H9 (cell line): Measurements from ENCODE around the gene LKAAEAR1. TPM values are rescaled to one million over a fixed set of nuclear protein-coding genes. Genes with fewer than 3 reads are reported as not detected.

ENCODE experiments used
- DNase-seq: peaks from one replicate; pipeline ENCODE4 v3.0.0-alpha.2; 2017
- H2AFZ ChIP-seq: one replicate; pipeline ENCODE4 v1.6.1; 2013; ENCODE audit warnings: mild to moderate bottlenecking, low read length, control low read depth, moderate library complexity
- H2AK5ac ChIP-seq: 2 replicates; pipeline ENCODE4 v1.6.1; 2013; ENCODE audit warnings: low read length, control low read depth, mixed read lengths; ENCODE audit not compliant: insufficient read length
- H2BK120ac ChIP-seq: one replicate; pipeline ENCODE4 v1.6.1; 2013; ENCODE audit warnings: low read depth, mild to moderate bottlenecking, low read length, control low read depth, inconsistent platforms; ENCODE audit not compliant: poor library complexity, severe bottlenecking
- H2BK12ac ChIP-seq: 2 replicates; pipeline ENCODE4 v1.6.1; 2013; ENCODE audit warnings: low read length, control low read depth, mixed read lengths, low read depth; ENCODE audit not compliant: insufficient read length
- H2BK15ac ChIP-seq: 2 replicates; pipeline ENCODE4 v1.6.1; 2013; ENCODE audit warnings: low read depth, low read length, control low read depth
- H2BK20ac ChIP-seq: one replicate; pipeline ENCODE4 v1.6.1; 2013; ENCODE audit warnings: low read depth, mild to moderate bottlenecking, low read length, control low read depth, inconsistent platforms; ENCODE audit not compliant: poor library complexity, severe bottlenecking
- H2BK5ac ChIP-seq: 2 replicates; pipeline ENCODE4 v1.6.1; 2013; ENCODE audit warnings: low read length, control low read depth, mixed read lengths; ENCODE audit not compliant: insufficient read length
- H3K14ac ChIP-seq: 2 replicates; pipeline ENCODE4 v1.6.1; 2013; ENCODE audit warnings: low read length, control low read depth; ENCODE audit not compliant: insufficient read depth
- H3K18ac ChIP-seq: 2 replicates; pipeline ENCODE4 v1.6.1; 2013; ENCODE audit warnings: low read depth, mild to moderate bottlenecking, mixed read lengths, low read length, control low read depth; ENCODE audit not compliant: insufficient read length
- H3K23ac ChIP-seq: 2 replicates; pipeline ENCODE4 v1.6.1; 2013; ENCODE audit warnings: low read length, control low read depth, mixed read lengths, low read depth; ENCODE audit not compliant: insufficient read length
- H3K23me2 ChIP-seq: 2 replicates; pipeline ENCODE4 v1.6.1; 2013; ENCODE audit warnings: low read depth, mild to moderate bottlenecking, mixed read lengths, low read length, control low read depth; ENCODE audit not compliant: insufficient read length, poor library complexity, severe bottlenecking
- H3K27ac ChIP-seq: 2 replicates; pipeline ENCODE4 v1.5.1; 2013; ENCODE audit warnings: low read length, control low read depth, mixed read lengths, low read depth; ENCODE audit not compliant: insufficient read length
- H3K27me3 ChIP-seq: 2 replicates; pipeline ENCODE4 v1.6.1; 2013; ENCODE audit warnings: low read length, control low read depth, inconsistent platforms; ENCODE audit not compliant: insufficient read depth
- H3K4ac ChIP-seq: 2 replicates; pipeline ENCODE4 v1.6.1; 2013; ENCODE audit warnings: low read depth, mild to moderate bottlenecking, control low read depth, inconsistent platforms, low read length, moderate library complexity
- H3K4me1 ChIP-seq: 2 replicates; pipeline ENCODE4 v1.6.1; 2013; ENCODE audit warnings: low read length, control low read depth, inconsistent platforms; ENCODE audit not compliant: insufficient read depth
- H3K4me2 ChIP-seq: 2 replicates; pipeline ENCODE4 v1.6.1; 2013; ENCODE audit warnings: low read length, control low read depth, mixed read lengths; ENCODE audit not compliant: insufficient read length, insufficient read depth
- H3K56ac ChIP-seq: 2 replicates; pipeline ENCODE4 v1.6.1; 2013; ENCODE audit warnings: low read depth, mild to moderate bottlenecking, mixed read lengths, low read length, control low read depth; ENCODE audit not compliant: insufficient read length
- H3K79me1 ChIP-seq: 2 replicates; pipeline ENCODE4 v1.6.1; 2013; ENCODE audit warnings: low read depth, mild to moderate bottlenecking, moderate library complexity, low read length, control low read depth, inconsistent platforms; ENCODE audit not compliant: insufficient read depth, poor library complexity, severe bottlenecking
- H3K79me2 ChIP-seq: 2 replicates; pipeline ENCODE4 v1.6.1; 2013; ENCODE audit warnings: low read length, control low read depth, inconsistent platforms; ENCODE audit not compliant: insufficient read depth
- H3K9ac ChIP-seq: 2 replicates; pipeline ENCODE4 v1.6.1; 2013; ENCODE audit warnings: low read length, control low read depth, mixed read lengths; ENCODE audit not compliant: insufficient read length; ENCODE audit errors: extremely low read depth
- H3K9me3 ChIP-seq: one replicate; pipeline ENCODE4 v1.6.1; 2013; ENCODE audit warnings: low read depth, low read length, inconsistent platforms; ENCODE audit not compliant: control insufficient read depth
- H3T11ph ChIP-seq: one replicate; pipeline ENCODE4 v1.6.1; 2013; ENCODE audit warnings: mild to moderate bottlenecking, low read length, control low read depth, inconsistent platforms
- H4K20me1 ChIP-seq: one replicate; pipeline ENCODE4 v1.6.1; 2013; ENCODE audit not compliant: control insufficient read depth, insufficient read length, insufficient read depth
- H4K5ac ChIP-seq: 2 replicates; pipeline ENCODE4 v1.6.1; 2013; ENCODE audit warnings: low read depth, mild to moderate bottlenecking, mixed read lengths, low read length, control low read depth; ENCODE audit not compliant: insufficient read length
- H4K8ac ChIP-seq: replicated peaks from 2 replicates; pipeline ENCODE4 v1.6.1; 2013; ENCODE audit warnings: low read length, control low read depth, mixed read lengths, low read depth; ENCODE audit not compliant: insufficient read length
- H4K91ac ChIP-seq: 2 replicates; pipeline ENCODE4 v1.6.1; 2013; ENCODE audit warnings: low read depth, mild to moderate bottlenecking, moderate library complexity, mixed read lengths, low read length, control low read depth; ENCODE audit not compliant: insufficient read length
- H3K27ac Mint-ChIP-seq, 3 experiments: 2 replicates in 2 of 3; 3 replicates in 1 of 3; pipeline ENCODE4 v1.8.0; 2020 to 2021; ENCODE audit warnings: mixed read lengths in 3 of 3, mild to moderate bottlenecking in 1 of 3, moderate library complexity in 1 of 3
- H3K27me3 Mint-ChIP-seq: 2 replicates; pipeline ENCODE4 v1.8.0; 2021; ENCODE audit warnings: low read depth, mild to moderate bottlenecking, moderate library complexity, mixed read lengths
- H3K36me3 Mint-ChIP-seq, 3 experiments: 2 replicates in 2 of 3; 3 replicates in 1 of 3; pipeline ENCODE4 v1.8.0; 2020 to 2021; ENCODE audit warnings: low read depth in 3 of 3, mixed read lengths in 3 of 3; ENCODE audit not compliant: insufficient read depth in 1 of 3
- H3K4me1 Mint-ChIP-seq, 2 experiments: 2 replicates each; pipeline ENCODE4 v1.8.0; 2020; ENCODE audit warnings: mixed read lengths in 2 of 2
- H3K4me3 Mint-ChIP-seq, 2 experiments: 2 replicates in 1 of 2; 3 replicates in 1 of 2; pipeline ENCODE4 v1.8.0; 2020 to 2021; ENCODE audit warnings: mild to moderate bottlenecking in 2 of 2, mixed read lengths in 2 of 2, moderate library complexity in 1 of 2
- H3K9me3 Mint-ChIP-seq, 2 experiments: 2 replicates in 1 of 2; 3 replicates in 1 of 2; pipeline ENCODE4 v1.8.0; 2020; ENCODE audit warnings: mild to moderate bottlenecking in 2 of 2, mixed read lengths in 2 of 2, moderate library complexity in 1 of 2
- WGBS: extraction: QIAGEN DNeasy Blood & Tissue Kit; methylation state at CpG from one replicate; pipeline ENCODE4 v1.1.7; 2013; ENCODE audit warnings: missing lambda C conversion rate, low lambda C conversion rate, mixed read lengths; ENCODE audit not compliant: insufficient read length; ENCODE audit errors: extremely low coverage; 5-methylcytosine and 5-hydroxymethylcytosine counted together
- total RNA-seq: library from RNA; stranded (reverse); gene quantifications from 2 replicates; pipeline ENCODE4 v1.2.1, GENCODE V29; 2021
- TF ChIP-seq, protein P1 (sequence below): fragments of 200-600 bp; sonication (generic); conservative IDR thresholded peaks from 3 replicates; pipeline ENCODE4 v1.8.0; 2021; ENCODE audit warnings: antibody characterized with exemption, mild to moderate bottlenecking

Gene LKAAEAR1
- total RNA-seq, 1 experiment from 2014 or later = 0.39 TPM

DNA sequence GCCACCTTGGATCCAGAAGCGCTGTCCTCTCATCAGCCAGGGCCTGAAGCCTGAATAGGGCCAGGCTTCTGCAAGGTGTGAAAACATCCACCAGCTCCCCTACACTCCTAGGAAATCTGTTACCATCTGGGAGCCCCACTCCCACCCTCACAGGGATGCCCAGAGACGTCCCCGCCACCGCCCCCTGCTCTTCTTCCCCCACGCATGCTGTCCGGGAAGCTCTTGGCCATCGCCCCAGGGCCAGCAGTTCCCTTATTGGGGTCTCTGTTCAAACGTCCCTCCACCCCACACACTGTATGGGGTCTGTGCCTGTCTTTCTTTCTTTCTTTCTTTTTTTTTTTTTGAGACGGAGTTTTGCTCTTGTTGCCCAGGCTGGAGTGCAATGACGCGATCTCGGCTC, 8.6 kb downstream of the LKAAEAR1 start:
- TF ChIP-seq, protein P1, sequence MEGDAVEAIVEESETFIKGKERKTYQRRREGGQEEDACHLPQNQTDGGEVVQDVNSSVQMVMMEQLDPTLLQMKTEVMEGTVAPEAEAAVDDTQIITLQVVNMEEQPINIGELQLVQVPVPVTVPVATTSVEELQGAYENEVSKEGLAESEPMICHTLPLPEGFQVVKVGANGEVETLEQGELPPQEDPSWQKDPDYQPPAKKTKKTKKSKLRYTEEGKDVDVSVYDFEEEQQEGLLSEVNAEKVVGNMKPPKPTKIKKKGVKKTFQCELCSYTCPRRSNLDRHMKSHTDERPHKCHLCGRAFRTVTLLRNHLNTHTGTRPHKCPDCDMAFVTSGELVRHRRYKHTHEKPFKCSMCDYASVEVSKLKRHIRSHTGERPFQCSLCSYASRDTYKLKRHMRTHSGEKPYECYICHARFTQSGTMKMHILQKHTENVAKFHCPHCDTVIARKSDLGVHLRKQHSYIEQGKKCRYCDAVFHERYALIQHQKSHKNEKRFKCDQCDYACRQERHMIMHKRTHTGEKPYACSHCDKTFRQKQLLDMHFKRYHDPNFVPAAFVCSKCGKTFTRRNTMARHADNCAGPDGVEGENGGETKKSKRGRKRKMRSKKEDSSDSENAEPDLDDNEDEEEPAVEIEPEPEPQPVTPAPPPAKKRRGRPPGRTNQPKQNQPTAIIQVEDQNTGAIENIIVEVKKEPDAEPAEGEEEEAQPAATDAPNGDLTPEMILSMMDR = no peak
- WGBS = no CpG with 5 or more reads among the region's 12 CpGs
- Mint-ChIP-seq H3K4me1 (peaks cover 13 to 17% of the 10 kb centered on the region in 2 experiments), H3K9me3 (no peaks in the 10 kb centered on the region), H3K4me3 (no peak overlapping the region), H3K36me3 (no peaks in the 10 kb centered on the region; a peak in 2 of 7 replicates), H3K27ac (no peak overlapping the region; a peak in 1 of 7 replicates), H3K27me3 (peaks cover 5% of the 10 kb centered on the region)
- Histone ChIP-seq H2AK5ac (no peak overlapping the region), H3K79me1 (no peaks in the 10 kb centered on the region), H3K18ac (no peak overlapping the region), H4K20me1 (no peaks in the 10 kb centered on the region), H2BK120ac (no peak overlapping the region), H2AFZ (no peak overlapping the region), H2BK5ac (no peak overlapping the region), H3K9me3 (no peaks in the 10 kb centered on the region), H3K56ac (no peak overlapping the region), H3K4ac (no peak overlapping the region), H3K4me1 (no peaks in the 10 kb centered on the region; the same call in 1 of the 2 replicates), H3K79me2 (no peaks in the 10 kb centered on the region), H4K8ac (no peak overlapping the region), H3K14ac (no peak overlapping the region), H3K27me3 (no peaks in the 10 kb centered on the region), H4K91ac (no peak overlapping the region), H3K9ac (no peak overlapping the region), H3K27ac (no peak overlapping the region), H3K4me2 (no peak overlapping the region), H2BK12ac (no peak overlapping the region), H3K23ac (no peak overlapping the region), H2BK15ac (no peak overlapping the region), H3T11ph (no peak overlapping the region), H3K23me2 (peaks cover 6% of the 10 kb centered on the region), H4K5ac (no peak overlapping the region), H2BK20ac (no peak overlapping the region)
- no peak for DNase-seq
